Measurements from ENCODE around the gene DOC2A.
A peak's percentile ranks its signal among the peaks of the same experiment; 100 is the strongest.

Gene DOC2A

DNA sequence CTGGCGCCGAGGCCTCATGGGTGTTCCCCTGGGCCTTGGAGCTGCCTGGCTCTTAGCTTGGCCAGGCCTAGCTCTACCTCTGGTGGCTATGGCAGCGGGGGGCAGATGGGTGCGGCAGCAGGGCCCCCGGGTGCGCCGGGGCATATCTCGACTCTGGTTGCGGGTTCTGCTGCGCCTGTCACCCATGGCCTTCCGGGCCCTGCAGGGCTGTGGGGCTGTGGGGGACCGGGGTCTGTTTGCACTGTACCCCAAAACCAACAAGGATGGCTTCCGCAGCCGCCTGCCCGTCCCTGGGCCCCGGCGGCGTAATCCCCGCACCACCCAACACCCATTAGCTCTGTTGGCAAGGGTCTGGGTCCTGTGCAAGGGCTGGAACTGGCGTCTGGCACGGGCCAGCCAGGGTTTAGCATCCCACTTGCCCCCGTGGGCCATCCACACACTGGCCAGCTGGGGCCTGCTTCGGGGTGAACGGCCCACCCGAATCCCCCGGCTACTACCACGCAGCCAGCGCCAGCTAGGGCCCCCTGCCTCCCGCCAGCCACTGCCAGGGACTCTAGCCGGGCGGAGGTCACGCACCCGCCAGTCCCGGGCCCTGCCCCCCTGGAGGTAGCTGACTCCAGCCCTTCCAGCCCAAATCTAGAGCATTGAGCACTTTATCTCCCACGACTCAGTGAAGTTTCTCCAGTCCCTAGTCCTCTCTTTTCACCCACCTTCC lies 23.3 kb downstream of the DOC2A start:
- DNase-seq = no peak

DNA sequence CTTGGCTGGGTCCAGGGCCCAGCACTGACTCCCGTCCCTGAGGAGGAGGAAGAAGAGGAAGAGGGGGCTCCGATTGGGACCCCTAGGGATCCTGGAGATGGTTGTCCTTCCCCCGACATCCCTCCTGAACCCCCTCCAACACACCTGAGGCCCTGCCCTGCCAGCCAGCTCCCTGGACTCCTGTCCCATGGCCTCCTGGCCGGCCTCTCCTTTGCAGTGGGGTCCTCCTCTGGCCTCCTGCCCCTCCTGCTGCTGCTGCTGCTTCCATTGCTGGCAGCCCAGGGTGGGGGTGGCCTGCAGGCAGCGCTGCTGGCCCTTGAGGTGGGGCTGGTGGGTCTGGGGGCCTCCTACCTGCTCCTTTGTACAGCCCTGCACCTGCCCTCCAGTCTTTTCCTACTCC lies 23.9 kb downstream of the DOC2A start:
- DNase-seq = no peak

DNA sequence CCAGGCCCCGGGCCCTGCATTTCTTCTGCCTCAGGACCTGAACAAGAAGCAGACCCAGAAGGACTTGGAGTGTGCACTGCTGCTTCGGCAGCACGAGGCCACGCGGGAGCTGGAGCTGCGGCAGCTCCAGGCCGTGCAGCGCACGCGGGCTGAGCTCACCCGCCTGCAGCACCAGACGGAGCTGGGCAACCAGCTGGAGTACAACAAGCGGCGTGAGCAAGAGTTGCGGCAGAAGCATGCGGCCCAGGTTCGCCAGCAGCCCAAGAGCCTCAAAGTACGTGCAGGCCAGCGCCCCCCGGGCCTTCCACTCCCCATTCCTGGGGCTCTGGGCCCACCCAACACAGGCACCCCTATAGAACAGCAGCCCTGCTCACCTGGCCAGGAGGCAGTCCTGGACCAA lies 24.6 kb downstream of the DOC2A start:
- DNase-seq = no peak

DNA sequence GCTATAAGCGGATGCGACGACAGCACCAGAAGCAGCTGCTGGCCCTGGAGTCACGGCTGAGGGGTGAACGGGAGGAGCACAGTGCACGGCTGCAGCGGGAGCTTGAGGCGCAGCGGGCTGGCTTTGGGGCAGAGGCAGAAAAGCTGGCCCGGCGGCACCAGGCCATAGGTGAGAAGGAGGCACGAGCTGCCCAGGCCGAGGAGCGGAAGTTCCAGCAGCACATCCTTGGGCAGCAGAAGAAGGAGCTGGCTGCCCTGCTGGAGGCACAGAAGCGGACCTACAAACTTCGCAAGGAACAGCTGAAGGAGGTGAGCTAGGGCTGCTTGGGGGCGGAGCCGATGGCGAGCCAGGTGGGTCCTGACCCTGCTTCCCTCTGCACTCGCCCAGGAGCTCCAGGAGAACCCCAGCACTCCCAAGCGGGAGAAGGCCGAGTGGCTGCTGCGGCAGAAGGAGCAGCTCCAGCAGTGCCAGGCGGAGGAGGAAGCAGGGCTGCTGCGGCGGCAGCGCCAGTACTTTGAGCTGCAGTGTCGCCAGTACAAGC lies 25.5 kb downstream of the DOC2A start:
- DNase-seq = no peak

DNA sequence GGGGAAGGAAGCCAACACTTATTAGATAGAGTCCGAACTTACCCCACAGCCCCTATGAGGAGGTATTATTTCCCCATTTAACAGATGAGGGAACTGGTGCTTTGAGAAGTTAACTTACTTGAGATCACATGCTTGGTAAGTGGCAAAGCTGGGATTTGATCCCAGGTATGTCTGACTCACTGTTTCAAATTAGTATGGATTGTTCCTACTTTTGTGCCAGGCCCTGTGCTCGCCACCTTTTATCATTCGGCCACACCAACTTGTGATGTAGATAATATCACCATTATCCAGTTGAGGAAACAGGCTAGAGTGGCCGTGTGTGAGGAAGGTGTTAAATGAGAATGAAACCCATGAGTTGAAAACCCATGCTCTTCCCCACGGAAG lies 26.1 kb downstream of the DOC2A start:
- DNase-seq = no peak

DNA sequence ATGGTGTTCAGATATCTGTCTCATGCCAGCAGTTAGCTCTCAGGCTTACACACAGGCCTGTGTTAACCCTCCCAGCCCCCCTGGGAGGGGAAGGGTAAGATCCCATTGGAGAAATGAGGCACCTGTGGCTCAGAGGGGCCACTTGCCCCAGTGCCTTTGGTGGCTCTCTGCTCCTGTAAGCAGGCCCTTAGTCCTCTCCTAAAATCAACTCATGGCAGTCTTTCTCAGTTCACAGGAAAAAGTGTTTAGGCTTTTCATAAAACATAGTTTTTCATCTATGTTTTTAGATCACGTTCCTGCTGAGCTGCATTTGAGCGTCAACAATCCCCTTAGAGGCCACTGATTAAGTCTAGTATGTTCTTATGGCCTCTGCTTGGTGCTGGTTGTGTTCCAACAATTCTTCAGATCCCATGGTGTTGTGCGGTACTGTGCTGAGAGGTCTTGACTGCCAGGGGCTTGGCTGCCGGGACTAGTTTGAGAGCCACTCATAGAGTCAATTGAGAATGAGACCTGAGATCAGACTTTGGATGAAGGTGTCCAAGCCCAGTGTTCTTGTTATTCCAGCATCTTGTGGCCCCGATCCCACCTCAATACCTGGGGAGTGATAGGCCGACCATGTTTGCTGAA lies 26.6 kb downstream of the DOC2A start:
- no peak for DNase-seq

DNA sequence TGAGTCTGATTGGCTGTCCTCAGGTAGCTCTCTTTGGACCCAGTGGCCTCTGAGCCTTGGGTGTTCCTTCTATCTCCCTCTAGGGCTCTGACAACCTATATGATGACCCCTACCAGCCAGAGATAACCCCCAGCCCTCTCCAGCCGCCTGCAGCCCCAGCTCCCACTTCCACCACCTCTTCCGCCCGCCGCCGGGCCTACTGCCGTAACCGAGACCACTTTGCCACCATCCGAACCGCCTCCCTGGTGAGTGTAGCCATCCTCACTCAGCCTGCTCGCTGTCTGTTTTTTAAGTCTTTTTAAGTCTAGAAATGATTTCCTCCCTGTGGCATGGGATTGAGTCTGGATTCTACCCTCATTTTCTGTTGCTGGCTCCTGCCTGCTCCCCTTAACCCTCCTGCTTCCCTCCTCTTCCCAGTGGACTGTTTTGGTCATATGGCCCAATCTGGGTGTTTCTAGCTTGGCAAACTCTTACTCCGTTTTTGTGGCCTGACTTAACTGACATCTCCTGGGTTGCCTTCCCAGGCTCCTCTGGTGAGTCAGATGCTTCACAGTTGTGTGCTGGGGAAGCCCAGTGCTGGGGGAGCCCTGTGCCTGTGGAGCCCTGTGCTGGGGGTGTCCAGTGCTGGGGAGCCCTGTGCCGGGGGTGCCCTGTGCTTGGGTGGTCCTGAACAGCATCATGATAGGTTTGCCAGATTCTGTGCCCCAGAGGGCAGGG lies 27.2 kb downstream of the DOC2A start:
- no peak for DNase-seq

DNA sequence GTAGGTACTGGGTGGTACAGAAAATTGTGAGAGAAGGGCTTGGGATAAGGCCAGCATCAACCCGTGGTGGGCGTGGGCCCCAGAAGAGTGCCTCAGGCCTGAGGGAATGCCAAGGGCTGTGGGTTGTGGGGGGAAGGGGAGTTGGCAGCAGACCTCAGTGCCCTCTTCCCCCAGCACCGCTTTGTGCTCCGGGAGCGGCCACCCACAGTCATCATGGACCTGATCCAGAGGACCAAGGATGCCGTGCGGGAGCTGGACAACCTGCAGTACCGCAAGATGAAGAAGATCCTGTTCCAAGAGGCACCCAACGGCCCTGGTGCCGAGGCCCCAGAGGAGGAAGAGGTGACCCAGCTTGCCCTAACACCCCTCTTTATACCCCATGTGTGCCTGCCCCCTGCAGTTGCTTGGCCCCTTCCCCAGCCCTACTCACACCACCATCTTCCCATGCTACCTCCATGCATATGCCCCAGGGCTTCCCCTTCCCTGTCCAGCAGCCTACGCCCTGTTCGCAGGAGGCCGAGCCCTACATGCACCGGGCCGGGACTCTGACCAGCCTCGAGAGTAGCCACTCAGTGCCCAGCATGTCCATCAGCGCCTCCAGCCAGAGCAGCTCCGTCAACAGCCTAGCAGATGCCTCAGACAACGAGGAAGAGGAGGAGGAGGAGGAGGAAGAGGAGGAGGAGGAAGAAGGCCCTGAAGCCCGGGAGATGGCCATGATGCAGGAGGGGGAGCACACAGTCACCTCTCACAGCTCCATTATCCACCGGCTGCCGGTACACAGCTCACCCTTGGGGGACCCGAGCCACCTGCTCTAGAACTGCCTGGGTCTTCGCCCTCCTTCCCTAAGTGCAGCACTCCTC lies 28.0 kb downstream of the DOC2A start:
- no peak for DNase-seq

DNA sequence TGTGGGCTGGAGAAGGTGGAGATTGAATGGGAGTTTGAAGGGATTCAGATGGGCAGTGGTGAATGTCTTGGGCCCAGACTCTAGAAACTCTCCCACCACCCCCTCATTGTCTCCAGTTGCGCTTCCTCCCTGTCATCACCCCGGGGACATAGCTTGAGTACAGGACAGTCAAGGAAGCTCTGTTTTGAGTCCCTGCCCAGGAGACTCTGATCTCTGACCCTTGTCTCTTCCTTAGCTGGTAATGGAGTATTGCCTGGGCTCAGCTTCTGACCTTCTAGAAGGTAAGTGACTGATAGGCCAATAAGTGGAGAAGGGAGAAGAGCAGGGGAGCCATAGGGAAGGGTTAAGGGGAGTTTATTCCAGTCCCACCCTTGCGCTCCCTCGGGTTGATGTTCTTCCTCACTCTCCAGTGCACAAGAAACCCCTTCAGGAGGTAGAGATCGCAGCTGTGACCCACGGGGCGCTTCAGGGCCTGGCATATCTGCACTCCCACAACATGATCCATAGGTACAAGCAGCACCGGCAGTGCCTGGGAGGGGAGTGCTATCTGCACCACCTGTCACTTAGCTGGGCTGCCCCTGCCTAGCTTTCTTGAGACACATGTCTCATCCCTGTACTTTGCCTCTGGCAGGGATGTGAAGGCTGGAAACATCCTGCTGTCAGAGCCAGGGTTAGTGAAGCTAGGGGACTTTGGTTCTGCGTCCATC lies 32.1 kb downstream of the DOC2A start:
- no peak for DNase-seq

DNA sequence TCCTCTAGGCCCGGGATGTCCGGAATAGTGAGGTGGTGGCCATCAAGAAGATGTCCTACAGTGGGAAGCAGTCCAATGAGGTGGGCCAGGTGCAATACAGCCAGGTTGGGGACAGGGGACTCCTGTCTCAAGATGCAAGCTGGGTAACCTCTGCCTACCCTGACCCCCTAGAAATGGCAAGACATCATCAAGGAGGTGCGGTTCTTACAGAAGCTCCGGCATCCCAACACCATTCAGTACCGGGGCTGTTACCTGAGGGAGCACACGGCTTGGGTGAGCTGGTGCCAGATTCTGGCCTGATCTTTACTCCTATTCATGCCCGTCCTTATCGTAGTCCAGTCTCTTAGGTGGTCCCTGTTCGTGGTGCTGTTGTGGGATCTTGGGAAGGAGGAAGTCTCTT lies 32.7 kb downstream of the DOC2A start:
- DNase-seq = no peak

DNA sequence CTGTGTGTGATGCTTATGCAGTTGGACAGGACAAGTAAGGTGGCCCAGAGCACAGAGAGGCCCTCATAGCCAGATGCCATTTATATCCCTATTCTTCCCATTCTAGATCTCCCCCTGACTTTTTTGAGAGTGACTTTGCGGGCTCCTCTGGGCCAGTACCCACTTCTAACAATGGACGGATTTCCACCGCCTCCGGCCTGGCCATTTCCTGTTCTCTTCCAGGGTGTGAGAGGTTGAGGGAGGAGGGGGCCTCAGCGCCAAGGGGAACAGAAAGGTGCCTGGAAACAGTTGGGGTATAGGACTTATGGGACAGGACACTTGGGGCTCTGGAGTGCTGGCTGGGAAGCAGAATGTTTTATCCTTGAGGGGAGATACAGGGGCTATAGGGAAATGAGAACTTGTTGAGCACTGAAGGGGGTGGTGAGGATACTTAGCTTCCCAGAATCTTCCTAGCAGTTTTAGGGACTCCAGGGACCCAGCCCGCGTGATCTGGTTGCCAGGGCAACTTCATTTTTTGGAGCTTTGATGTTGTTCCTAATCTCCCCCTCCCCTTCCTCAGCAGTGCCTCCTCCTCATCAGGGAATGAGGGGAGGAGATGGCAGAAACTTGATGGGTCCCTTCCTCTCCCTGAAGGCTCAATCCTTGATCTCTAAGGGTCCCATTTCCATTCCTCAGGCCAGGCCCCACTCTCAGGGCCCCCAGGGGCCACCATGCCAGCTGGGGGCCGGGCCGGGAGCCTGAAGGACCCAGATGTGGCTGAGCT lies 33.6 kb downstream of the DOC2A start:
- DNase-seq = no peak

DNA sequence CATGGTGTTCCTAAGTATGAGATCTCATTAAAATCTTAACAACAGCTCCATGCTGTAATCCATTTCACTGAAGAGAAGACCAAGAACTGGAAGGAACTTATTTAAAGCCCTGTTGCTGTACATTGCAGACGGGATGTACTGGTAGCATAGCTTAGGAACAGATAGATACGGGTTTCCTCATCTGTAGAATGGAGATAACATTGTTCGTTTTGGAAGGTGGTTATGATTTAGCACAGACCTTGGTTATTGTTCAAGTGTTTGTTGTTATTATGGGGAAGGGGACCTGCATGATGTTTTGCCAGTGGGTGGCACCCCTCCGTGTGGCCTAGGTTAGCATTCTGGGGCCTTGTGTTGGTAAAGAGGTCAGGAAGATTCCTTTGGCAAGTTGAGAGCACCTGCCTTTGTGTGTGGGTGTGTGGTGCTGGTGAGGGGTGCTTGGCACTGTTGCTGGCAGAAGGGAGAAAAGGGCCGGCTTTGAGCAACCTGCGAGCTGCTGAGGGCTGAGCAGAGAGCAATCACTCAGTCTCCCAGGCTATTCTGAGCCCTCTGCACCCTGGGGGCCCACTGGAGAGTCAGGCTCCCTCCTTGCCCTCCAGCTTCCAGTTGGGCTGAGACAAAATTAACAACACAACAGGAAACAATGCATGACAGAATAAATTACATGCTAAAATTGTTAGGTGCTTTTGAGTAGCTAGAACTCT lies 34.9 kb downstream of the DOC2A start:
- DNase-seq = no peak

DNA sequence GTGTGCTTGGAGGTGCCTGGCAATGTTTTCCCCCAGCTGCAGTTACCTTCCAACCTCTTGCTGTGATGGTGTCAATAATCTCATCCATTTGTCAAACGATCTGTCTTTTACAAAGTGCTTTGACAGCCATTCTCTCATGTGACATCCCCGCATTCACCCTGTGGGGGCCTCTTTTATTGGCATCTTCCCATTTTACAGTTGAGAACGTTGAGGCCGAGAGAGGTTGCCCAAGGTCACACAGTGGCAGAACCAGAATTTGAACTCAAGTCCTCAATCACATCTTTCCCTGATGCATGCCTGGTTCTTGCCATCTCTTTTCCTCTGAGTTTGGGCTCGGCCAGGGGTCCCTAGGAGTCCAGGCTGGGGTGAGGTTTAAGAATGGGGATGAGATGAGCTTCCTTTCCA lies 35.7 kb downstream of the DOC2A start:
- no peak for DNase-seq

DNA sequence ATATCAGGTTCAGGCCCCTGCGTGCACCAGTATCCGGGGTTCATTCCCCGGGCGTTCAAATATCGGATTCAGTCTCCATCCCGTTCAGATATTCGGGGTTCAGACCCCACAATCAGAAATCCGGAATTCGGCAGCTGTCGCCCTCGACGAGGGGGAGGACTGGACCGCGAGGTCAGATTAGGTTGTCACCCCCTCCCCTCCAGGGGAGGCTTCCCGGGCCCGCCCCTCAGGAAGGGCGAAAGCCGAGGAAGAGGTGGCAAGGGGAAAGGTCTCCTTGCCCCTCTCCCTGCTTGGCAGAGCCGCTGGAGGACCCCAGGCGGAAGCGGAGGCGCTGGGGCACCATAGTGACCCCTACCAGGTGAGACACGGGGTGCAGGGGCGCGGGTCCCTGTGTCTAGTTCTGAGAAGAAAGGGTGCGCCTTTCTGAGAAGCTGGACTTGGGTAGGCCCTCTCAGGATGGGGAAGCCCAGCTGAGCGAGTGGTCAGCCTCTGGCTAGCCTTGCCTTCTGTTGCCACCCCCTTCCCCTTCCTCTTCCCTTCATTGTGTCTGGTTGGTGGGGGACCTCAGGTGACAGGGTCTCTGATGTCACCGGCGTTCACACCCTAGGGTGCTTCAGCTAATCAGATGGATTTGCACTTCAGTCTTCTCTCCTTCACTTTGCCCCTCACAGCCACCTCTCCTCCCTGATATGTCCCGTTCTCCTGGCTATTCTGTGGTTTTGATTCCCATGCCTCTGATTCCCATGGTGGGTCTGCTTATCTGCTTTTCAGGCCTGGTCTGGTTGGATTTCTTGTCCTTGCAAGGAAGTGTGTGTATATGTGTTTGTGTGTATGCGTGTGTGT lies 36.3 kb downstream of the DOC2A start:
- DNase-seq = no peak

DNA sequence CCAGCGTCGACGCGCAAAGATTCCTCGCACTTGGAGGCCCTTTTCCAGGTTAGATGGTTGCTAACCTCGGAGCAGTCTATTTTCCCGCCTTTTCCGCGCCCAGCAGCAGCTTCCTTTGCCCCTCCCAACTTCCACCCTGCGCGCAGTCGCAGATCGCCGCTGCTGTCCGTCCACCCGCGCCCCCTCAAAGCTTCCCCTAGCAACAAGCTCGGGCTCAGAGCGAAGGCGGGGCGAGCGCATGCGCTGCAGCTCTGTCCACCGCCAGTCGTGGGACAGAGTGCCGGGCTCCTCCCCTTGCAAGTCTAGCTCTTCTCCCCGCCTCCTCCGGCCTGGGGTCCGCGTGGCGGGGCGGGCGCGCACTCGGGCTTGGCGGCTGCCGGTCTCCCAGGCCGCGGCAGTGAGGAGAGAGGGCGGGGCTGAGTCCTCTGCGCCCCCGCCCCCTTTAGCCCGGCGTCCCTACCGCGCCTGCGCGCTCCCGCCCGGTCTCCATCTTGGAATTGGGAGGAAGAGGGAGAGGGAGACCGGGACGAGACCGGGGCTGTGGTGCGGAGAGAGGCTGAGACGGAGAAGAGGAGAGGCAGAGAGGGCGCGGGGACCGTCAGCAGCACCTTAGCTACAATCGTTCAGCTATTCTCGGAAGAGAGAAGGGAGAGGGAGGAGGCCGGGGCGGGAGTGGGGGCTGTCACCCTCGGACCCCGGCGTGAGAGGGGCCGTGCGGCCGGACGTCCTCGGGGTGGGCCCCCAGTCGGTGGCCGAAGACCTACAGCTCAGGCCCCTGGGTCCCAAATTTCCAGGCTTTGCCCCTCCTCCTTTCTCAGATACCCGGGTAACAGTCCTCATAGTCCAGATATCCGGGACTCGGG lies 37.2 kb downstream of the DOC2A start, which contains the start of gene TAOK2:
Gene TAOK2, plus strand, starts transcription at position 485 of the 863 bp plus-strand sequence. CDS start 3,905 bp downstream, outside the sequence.
- DNase-seq = peak; percentile 95

DNA sequence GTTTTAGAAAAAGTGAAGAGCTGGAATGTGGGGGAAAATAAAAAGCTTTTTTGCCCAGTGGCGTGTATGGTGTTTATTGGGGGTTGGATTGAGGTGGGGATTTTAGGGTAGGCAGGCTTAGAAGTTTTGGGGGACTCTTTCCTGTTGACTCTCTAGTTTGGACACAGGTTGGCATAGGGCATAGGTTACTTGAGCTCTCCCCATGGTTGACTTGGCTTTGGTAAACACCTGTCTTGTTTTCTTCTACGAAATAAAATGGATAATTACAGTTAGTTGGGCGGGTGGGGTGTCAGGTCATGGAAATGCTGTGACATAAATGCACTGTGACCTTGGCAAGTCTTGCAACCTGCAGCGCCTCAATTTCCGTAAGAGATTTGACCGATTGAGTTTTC lies 37.8 kb downstream of the DOC2A start:
- DNase-seq = no peak

DNA sequence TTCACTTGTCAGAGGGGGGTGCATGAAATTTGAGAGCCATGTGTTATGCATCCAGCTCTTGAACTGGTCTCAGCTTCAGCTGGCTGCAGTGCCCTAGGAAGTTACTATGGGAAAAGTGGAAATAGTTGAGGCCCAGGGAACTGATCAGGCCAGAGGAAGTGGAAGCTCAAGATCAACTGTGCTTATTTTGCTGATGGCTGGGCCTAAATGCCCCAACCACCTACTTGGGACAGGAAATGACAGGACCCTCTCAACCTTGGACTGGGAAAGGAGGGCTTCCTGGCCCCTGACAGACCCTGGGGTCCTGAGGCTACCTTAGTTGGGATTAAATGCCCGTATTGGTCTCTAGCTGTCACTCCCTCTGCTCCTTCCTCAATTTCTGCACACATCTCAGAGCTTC lies 38.3 kb downstream of the DOC2A start:
- DNase-seq = no peak

DNA sequence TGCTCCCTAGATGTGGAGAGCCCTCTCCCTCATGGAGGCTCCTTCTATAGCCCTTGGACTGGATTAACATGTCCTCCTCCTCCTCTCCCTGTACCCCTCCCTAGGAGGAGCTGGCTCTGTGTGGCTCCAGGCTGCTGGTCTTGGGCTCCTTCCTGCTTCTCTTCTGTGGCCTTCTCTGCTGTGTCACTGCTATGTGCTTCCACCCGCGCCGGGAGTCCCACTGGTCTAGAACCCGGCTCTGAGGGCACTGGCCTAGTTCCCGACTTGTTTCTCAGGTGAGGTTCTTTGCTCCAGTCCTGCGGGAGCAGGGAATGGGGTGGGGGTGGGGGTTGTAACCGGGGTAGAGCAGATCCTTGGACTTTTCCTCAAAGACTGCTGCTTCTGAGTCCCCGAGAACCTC lies 39.5 kb downstream of the DOC2A start:
- DNase-seq = no peak

DNA sequence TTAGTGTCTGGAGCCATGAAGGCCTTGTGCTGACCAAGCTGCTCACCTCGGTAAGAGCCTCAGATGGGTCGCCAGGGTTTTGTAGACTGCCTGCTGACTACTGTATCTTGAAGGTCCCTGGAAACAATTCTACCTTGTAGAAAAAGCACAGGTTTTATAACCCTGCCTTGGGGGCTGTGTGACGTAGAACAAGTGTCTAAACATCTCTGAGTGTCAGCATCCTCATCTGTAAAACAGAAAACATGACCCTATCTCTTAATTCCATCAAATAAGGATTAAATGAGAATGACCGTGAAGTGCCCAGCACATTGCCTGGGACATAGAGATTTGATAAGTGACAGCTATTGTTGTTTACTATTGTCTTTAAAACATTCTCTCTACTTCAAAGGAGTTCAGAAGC lies 42.6 kb downstream of the DOC2A start:
- DNase-seq = no peak
